SHP77 treated with DMSO at 0.1 percent for 48 hours (cell line): ENCODE results near the gene NCAPD3.
"Not testable (repeated sequence)": the region's sequence is repeated elsewhere in the genome, so short reads cannot be mapped to it uniquely, and the experiment has no call there.

Experiments used
- DNase-seq: peaks from one replicate; lab custom pipeline; 2025; lab: John Stamatoyannopoulos, UW

Gene NCAPD3

DNA sequence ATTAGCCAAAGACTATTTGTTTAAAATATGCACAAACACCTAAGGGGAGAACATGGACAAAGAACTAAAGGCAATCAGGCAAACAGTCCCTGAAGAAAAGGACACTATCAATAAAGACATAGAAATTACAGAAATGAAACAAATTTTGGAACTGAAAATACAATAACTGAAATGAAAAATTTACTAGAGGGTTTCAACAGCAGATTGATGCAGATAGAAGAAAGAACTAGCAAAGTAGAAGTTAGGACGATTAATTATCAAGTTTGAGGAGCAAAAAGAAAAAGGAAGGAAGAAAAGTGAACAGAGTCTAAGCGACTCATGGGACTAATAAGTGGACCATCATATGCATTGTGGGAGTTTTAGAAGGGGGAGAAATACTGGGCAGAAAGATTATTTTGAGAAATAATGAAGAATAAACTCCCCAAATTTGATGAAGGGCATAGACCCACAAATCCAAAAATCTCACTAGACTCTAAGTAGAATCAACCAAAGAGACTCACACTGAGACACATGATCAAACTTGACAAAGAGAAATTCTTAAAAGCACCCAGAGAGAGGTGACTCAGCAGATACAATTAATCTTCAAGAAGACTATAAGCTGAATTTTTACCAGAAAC is 92.0 kb downstream of the NCAPD3 start:
- no peak for DNase-seq

DNA sequence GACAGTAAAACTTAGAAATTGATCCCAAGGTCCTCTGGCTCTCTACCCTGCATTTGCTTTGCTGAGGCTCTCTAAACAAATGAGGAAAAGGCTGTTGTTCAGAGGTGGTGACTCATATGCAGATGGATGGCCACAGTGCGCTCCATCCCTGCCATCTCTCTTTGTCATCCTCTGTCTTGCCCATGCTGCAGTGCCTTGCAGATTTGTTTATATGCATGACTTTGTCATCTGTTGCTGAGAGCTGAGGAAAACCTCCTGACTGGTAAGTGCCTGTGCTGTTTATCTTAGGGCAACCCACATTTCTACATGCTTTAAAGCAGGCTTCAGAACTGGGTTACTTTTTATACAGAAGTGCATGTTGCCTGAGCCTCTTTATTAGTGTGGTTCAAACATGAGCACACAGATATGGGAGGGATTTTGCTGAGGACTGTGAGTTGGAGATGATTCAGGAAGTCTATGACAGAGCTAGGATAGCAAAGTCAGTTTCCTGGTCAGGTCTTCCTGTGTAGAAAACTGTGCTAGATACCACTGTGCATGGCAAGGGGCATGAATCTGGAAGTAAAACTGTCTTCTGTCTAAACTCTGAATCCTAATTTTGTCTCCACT is 97.4 kb downstream of the NCAPD3 start:
- no peak for DNase-seq

DNA sequence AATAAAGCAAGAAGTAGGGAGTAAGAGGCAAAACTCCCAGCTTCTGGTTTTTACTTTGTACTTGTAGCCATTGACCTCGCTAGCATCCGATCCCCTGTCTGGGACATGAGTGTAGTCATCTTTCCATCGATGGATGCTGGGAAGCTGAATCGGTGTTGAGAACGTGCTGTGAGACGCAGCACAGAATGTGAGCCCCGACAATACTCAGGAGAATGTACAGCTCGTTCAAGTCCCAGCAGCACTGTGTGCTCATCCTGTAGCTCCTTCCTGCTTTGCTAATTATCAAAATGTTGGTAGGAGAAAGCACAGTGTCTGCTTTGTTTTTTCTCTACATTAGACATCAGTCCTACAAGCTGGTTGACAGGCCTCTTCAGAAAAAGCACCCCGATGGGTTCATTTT is 98.3 kb downstream of the NCAPD3 start:
- DNase-seq: no peak

DNA sequence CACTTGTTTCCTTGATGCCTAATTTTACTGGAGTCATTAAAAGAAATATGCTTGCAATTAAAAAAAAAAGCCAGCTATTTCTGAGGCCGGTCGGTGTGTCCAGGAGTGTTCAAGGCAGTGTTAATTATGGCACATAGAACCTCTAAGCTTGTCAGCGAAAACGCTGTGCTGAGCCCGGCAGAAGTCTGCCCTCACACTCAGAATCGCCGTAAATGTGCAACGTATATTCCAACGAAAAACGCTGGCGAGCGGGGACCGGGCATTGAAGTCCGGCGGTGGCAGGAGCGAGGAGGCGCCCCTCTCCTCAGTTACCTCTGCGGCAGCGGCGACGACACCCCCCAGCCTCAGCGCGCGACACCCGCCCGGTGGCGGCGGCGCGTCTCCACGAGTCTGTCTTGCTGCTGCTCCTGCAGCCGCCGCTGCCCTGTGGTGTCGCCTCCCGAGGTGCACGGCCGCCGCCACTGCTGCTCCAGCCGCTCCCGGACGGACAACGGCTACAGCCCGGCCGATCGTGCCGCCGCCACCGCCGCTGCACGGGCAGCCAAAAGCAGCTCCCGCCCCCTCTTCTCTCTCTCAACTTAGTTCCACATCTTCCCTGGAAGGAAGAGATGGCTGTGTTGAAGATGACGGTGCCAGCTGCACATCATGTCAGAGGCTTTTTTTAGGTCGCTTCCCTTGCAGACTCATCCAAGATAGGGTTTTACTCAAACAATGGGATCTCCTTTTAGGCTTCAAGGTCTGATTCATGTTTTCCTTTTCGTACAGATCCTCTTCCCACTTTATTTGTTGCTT is 98.9 kb downstream of the NCAPD3 start:
- no peak for DNase-seq

DNA sequence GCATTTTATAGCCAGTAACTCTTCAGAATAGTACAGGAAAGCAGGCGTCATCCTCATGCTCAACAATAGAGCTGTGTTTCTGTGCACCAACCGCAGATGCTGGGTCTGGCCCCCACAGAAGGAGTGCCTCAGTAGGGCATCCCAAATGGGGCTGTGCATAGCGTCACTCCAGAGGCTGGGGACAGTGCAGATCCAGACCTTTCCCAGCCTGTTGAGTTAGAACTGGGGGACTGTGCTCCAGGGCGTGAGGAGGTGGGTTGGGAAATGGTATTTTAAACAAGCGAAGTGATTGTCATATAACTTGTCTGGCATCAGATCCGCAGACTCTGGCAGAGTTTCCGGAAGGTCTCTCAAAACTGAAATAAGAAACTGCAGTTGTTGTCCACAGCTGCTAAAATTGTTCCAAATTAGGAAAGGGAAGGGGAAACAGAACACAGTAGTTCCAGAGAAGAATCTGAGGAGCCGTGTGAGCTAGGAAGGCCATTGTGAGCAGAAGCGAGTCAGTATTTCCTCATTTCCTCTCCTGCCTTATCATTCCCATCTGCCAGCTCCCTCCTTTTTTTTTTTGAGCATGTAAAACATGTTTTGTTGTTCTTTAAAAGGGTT is 102.7 kb downstream of the NCAPD3 start:
- no peak for DNase-seq

DNA sequence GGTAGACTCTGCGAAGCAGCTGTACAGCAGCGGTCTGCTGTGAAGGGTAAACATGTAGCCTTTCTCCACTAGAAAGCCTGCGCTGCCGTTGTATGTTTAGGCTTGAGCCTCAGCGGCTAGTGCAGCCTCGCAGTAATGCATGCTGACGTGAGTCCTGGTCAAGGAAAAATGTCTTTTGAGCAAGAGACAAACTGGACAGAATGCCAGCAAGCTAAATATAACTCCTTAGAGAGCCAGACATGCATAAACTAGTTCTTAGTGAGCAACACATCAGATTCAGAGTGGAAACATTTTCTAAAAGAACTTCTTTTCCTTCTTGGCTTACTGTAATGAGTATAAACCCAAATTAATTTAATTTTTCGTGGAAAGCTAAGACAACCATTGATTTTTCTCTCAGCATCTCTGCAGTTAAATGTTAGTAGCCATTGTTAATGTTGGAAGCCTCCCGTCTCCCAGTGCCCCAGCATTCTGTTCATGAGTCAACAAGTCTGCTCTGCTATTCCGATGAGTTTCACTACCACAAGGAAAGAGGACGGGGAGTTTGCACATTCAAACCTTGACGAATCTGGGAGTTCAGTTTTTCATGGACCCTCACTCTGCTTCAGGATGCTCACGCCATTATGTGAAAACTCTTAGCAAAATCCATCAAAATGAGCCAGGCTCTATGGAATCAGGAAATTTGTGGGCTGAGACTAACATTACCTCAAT is 103.5 kb downstream of the NCAPD3 start:
- no peak for DNase-seq

DNA sequence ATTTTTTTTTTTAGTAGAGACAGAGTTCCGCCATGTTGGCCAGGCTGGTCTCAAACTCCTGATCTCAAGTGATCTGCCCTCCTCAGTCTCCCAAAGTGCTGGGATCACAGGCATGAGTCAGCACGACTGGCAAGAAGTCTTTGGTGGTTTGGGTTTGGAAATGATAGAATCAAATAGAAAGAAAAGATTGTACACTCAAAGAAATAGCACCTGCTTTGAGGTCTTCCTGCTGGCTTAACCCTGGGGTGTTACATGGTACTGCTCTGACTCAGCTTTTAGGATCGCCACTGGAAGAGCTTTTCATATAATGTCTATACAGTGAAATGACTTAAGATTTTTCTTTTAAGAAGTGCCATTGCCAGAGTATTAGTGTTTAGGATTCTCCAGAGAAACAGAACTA is 104.7 kb downstream of the NCAPD3 start:
- DNase-seq: no peak

DNA sequence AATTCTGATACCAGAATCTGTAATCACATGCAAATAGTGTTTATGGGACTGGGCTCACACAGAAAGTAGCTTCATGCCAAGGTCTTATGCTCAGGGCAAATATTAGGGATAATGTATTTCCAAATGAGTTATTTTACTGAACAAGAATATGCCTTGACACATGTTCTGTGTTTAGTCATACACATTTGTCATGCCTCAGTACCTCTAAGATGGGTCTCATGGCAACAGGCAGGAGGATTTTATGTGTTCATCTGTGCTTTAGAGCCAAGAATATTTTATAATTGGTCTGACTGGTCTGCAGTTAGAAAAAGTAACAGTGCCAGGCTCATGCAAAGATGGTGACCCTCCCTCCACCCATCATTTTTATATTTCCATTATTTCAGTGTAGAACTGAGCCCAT is 105.8 kb downstream of the NCAPD3 start:
- DNase-seq: no peak

DNA sequence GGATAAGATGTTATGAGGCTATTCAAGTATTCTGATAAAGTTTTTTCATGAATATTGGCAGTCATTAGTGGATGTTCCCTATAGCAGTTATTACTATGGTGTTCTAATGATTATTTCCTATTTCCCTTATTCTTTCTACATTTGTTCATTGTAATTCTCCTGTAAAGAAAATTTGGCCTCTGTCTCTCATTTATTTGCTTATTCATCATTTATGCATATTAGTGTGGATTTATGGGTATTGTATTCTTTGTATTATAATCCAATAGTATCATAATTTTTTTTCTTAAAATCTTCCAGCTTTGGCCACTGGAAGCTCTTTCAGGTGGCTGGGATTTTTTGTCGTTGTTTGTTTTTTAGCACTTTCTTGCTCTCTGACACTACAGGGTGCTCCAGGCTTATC is 107.6 kb downstream of the NCAPD3 start:
- DNase-seq: no peak

DNA sequence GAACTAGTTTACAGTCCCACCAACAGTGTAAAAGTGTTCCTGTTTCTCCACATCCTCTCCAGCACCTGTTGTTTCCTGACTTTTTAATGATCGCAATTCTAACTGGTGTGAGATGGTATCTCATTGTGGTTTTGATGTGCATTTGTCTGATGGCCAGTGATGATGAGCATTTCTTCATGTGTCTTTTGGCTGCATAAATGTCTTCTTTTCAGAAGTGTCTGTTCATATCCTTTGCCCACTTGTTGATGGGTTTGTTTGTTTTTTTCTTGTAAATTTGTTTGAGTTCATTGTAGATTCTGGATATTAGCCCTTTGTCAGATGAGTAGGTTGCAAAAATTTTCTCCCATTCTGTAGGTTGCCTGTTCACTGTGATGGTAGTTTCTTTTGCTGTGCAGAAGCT is 110.0 kb downstream of the NCAPD3 start:
- not testable (repeated sequence) for DNase-seq

DNA sequence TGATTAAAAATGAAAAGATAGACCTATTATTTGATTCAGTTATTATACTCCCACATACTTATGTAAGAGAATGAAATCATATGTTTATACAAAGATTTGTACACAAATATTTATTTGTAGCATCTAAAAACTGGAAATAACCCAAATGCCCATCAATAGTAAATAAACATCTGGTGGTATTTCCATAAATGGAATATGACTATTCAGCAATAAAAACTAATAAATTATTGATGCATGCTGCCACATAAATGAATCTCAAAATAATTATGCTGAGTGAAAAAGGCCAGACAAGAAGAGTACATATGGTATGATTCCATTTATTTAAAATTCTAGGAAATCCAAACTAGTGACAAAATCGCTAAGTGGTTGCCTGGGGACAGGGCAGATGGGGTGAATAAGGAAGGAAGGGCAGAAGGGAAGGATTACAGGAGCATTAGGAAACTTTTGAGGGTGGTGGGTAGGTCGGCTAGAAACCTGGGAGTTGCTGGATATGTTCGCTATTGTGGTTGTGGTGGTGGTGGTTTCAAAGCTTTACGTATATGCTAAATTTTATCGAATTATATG is 113.4 kb downstream of the NCAPD3 start:
- no peak for DNase-seq
